BLaER1 treated with 17β-estradiol and CSF1 and Interleukin-3, amounts not matched to agents 10 nM and 100 nM (cell line): ENCODE results near the gene ZNF366.
A peak's percentile ranks its signal among the peaks of the same experiment; 100 is the strongest.
"Not testable (repeated sequence)": the region's sequence is repeated elsewhere in the genome, so short reads cannot be mapped to it uniquely, and the experiment has no call there.

Experiments
- H3K27ac ChIP-seq, 11 experiments: shearing (Covaris generic); formaldehyde crosslinking; 2 replicates each; pipeline ENCODE4 v1.8.1; 2022
- H3K27me3 ChIP-seq, 11 experiments: shearing (Covaris generic); formaldehyde crosslinking; 2 replicates each; pipeline ENCODE4 v1.8.1; 2022
- H3K36me3 ChIP-seq, 11 experiments: shearing (Covaris generic); formaldehyde crosslinking; 2 replicates each; pipeline ENCODE4 v1.8.1; 2022
- H3K4me1 ChIP-seq, 10 experiments: shearing (Covaris generic); formaldehyde crosslinking; 2 replicates each; pipeline ENCODE4 v1.8.1; 2022
- H3K4me2 ChIP-seq, 11 experiments: shearing (Covaris generic); formaldehyde crosslinking; 2 replicates each; pipeline ENCODE4 v1.8.1; 2022
- H3K4me3 ChIP-seq, 10 experiments: shearing (Covaris generic); formaldehyde crosslinking; 2 replicates each; pipeline ENCODE4 v1.8.1; 2022
- H3K9ac ChIP-seq, 11 experiments: shearing (Covaris generic); formaldehyde crosslinking; 2 replicates each; pipeline ENCODE4 v1.8.1; 2022
- H3K9me3 ChIP-seq, 11 experiments: shearing (Covaris generic); formaldehyde crosslinking; replicated peaks in 1 of 11; 2 replicates each; pipeline ENCODE4 v1.8.1; 2022
- H4K20me1 ChIP-seq, 11 experiments: shearing (Covaris generic); formaldehyde crosslinking; 2 replicates each; pipeline ENCODE4 v1.8.1; 2022
- Cebpa-rat ChIP-seq, 11 experiments: shearing (Covaris generic); IDR thresholded peaks; 2 replicates each; pipeline ENCODE4 v1.8.1; 2022

The ZNF366 gene

GRCh38 chr5:72408603-72409002, 98.6 kb downstream of the ZNF366 start:
- H3K4me3 ChIP-seq = no peak overlapping the region
- H3K4me2 ChIP-seq = no peak overlapping the region
- no peaks in the 10 kb centered on the region for H3K4me1 ChIP-seq
- no peak overlapping the region for H3K9ac ChIP-seq
- H3K27ac ChIP-seq = no peak overlapping the region
- no peak for TF ChIP-seq Cebpa-rat (IDR thresholded peaks at IDR 0.05)
- no peaks in the 10 kb centered on the region for H3K27me3 ChIP-seq
- no peaks in the 10 kb centered on the region for H4K20me1 ChIP-seq
- H3K9me3 ChIP-seq = peaks cover 12 to 27% (median 17%) of the 10 kb centered on the region in 11 experiments; a peak in 21 of 22 replicates
- no peaks in the 10 kb centered on the region for H3K36me3 ChIP-seq

DNA sequence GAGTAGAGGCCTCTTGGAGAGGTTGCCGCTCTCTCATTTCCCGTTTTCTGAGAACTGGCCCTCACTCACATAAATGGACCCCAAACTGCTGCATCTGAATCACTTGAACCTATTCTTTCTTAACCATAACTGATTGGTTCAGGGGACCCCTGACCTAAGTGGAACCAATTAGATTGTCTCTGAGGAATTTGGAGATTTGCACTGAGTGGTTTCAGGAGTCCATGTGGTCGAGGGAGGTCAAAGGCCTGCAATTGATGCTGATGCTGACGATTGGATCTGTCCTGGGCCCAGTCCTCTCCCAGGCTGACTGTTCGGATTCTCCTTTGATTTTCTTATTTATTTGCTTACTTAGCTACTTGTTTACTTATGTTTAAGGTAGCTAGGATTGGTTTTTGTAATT, 99.1 kb downstream of the ZNF366 start:
- H3K9ac ChIP-seq = no peak overlapping the region
- no peaks in the 10 kb centered on the region for H3K36me3 ChIP-seq
- H3K27me3 ChIP-seq = no peaks in the 10 kb centered on the region
- H3K4me2 ChIP-seq = no peak overlapping the region
- H4K20me1 ChIP-seq = no peaks in the 10 kb centered on the region
- H3K9me3 ChIP-seq = peaks cover 15 to 30% (median 21%) of the 10 kb centered on the region in 11 experiments; a peak in 21 of 22 replicates
- no peak overlapping the region for H3K27ac ChIP-seq
- H3K4me1 ChIP-seq = no peaks in the 10 kb centered on the region
- no peak for TF ChIP-seq Cebpa-rat (IDR thresholded peaks at IDR 0.05)
- no peak overlapping the region for H3K4me3 ChIP-seq

- no peak overlapping the region for H3K4me2 ChIP-seq
- H3K27ac ChIP-seq = no peak overlapping the region
These were observed 99.7 kb downstream of the ZNF366 start for GRCh38 chr5:72407541-72407940.

DNA sequence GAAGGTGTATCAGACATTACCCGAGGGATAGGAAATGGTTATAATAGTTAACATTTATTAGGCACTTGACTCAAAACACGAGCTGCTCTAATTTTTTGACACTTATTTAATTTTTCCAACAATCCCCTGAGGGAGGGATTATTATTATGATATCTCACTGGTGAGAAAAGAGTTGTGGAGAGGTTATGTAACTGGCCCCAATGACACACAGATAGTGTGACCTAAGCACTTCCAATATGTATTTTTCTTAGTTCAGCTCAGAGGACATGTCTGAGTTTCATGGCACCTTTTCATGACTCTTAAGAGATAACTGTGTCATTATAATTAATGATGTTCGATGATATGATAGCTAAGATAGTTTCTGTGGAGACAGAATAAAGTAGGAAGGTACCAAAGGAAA, 100.1 kb downstream of the ZNF366 start:
- H3K27me3 ChIP-seq = no peaks in the 10 kb centered on the region
- no peaks in the 10 kb centered on the region for H4K20me1 ChIP-seq
- TF ChIP-seq Cebpa-rat (IDR thresholded peaks at IDR 0.05) = no peak
- no peaks in the 10 kb centered on the region for H3K36me3 ChIP-seq
- no peak overlapping the region for H3K9ac ChIP-seq
- H3K4me2 ChIP-seq = no peak overlapping the region
- H3K4me3 ChIP-seq = no peak overlapping the region
- no peaks in the 10 kb centered on the region for H3K4me1 ChIP-seq
- peaks cover 24 to 40% (median 30%) of the 10 kb centered on the region in 11 experiments for H3K9me3 ChIP-seq
- H3K27ac ChIP-seq = no peak overlapping the region

More at GRCh38 chr5:72407541-72407940, 99.7 kb downstream of the ZNF366 start:
- Histone ChIP-seq H3K4me1 (no peaks in the 10 kb centered on the region), H3K4me3 (no peak overlapping the region), H3K36me3 (no peaks in the 10 kb centered on the region), H3K9me3 (peaks cover 19 to 36% (median 25%) of the 10 kb centered on the region in 11 experiments; a peak in 21 of 22 replicates), H4K20me1 (no peaks in the 10 kb centered on the region), H3K9ac (no peak overlapping the region), H3K27me3 (no peaks in the 10 kb centered on the region)
- TF ChIP-seq Cebpa-rat (IDR thresholded peaks at IDR 0.05) = no peak

DNA sequence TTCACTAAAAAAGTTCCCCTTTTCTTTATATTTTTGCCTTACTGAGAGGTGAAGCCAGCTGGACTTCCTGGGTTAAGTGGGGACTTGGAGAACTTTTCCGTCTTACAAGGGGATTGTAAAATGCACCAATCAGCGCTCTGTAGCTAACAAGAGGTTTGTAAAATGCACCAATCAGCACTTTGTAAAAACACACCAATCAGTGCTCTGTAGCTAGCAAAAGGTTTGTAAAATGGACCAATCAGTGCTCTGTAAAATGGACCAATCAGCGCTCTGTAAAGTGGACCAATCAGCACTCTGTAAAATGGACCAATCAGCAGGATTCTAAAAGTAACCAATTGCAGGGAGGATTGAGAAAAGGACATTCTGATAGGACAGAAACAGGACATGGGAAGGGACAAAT, 102.4 kb downstream of the ZNF366 start:
- not testable (repeated sequence) for H4K20me1 ChIP-seq, H3K9ac ChIP-seq
- H3K9me3 ChIP-seq = peaks cover 47 to 62% (median 53%) of the 10 kb centered on the region in 11 experiments

GRCh38 chr5:72402959-72403628, 104.1 kb downstream of the ZNF366 start:
- Histone ChIP-seq H3K4me2 (no peak overlapping the region), H4K20me1 (no peaks in the 10 kb centered on the region), H3K36me3 (peaks cover 0 to 4% (median 0%) of the 10 kb centered on the region in 11 experiments; a peak in 2 of 22 replicates), H3K9me3 (peaks cover 48 to 62% (median 53%) of the 10 kb centered on the region in 11 experiments), H3K27ac (no peak overlapping the region), H3K4me1 (peaks cover 0 to 23% (median 3%) of the 10 kb centered on the region in 10 experiments; a peak in 9 of 20 replicates), H3K4me3 (no peak overlapping the region), H3K27me3 (no peaks in the 10 kb centered on the region), H3K9ac (no peak overlapping the region)
- no peak for TF ChIP-seq Cebpa-rat (IDR thresholded peaks at IDR 0.05)

More for the DNA sequence above, 102.4 kb downstream of the ZNF366 start:
- H3K27me3 ChIP-seq, H3K4me3 ChIP-seq, H3K36me3 ChIP-seq, H3K27ac ChIP-seq, H3K4me1 ChIP-seq, H3K4me2 ChIP-seq: not testable (repeated sequence)

GRCh38 chr5:72402381-72402890, 104.8 kb downstream of the ZNF366 start:
- H3K9me3 ChIP-seq = peaks cover 48 to 62% (median 53%) of the 10 kb centered on the region in 11 experiments

DNA sequence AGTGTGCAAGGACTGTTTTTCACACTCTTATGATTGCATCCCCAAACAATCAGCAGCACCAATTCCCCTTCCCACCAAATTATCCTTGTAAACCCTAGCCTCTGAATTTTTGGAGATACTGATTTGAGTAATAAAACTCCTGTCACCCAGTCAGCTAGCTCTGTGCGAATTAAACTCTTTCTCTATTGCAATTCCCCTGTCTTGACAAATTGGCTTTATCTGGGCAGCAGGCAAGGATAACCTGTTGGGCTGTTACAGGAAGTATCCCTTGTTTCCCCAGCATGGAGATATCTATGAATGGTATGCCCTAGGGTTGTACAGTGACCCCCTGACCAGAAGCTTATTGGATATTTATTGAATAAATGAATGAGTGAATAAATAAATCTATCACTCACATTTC, 106.3 kb downstream of the ZNF366 start:
- no peak overlapping the region for H3K4me2 ChIP-seq
- peaks cover 48 to 57% (median 53%) of the 10 kb centered on the region in 11 experiments for H3K9me3 ChIP-seq
- no peak overlapping the region for H3K27ac ChIP-seq
- peaks cover 0 to 33% (median 3%) of the 10 kb centered on the region in 10 experiments; a peak in 9 of 20 replicates for H3K4me1 ChIP-seq
- no peak overlapping the region for H3K9ac ChIP-seq
- no peak overlapping the region; a peak in 1 of 20 replicates for H3K4me3 ChIP-seq
- H3K36me3 ChIP-seq = peaks cover 0 to 4% (median 0%) of the 10 kb centered on the region in 11 experiments; a peak in 2 of 22 replicates
- no peak for TF ChIP-seq Cebpa-rat (IDR thresholded peaks at IDR 0.05)
- no peaks in the 10 kb centered on the region for H3K27me3 ChIP-seq
- no peaks in the 10 kb centered on the region for H4K20me1 ChIP-seq

More at GRCh38 chr5:72402381-72402890, 104.8 kb downstream of the ZNF366 start:
- Histone ChIP-seq H3K36me3 (peaks cover 0 to 4% (median 0%) of the 10 kb centered on the region in 11 experiments; a peak in 2 of 22 replicates), H3K9ac (no peak overlapping the region), H3K4me1 (peaks cover 0 to 29% (median 3%) of the 10 kb centered on the region in 10 experiments; a peak in 9 of 20 replicates), H3K27ac (no peak overlapping the region), H3K27me3 (no peaks in the 10 kb centered on the region), H3K4me2 (no peak overlapping the region), H4K20me1 (no peaks in the 10 kb centered on the region), H3K4me3 (no peak overlapping the region)
- no peak for TF ChIP-seq Cebpa-rat (IDR thresholded peaks at IDR 0.05)

DNA sequence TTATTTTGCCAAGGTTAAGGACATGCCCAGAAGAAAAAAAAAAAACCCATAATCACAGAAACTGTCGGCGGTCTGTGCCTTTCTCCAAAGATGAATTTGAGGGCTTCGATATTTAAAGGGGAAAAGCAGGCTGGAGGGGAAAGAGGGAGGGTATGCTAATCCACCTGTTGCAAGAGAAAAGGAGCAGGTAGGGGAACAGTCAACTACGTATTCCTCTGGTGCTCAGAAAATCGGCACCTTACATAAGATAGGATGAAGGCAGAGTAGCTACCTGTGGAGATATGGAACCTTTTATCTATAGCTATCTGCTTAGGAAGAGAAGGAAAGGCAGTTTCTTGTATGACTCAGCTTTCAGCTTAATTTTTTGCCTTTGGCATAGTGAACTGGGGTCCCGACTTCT, 109.4 kb downstream of the ZNF366 start:
- H3K4me1 ChIP-seq = peaks cover 0 to 33% (median 3%) of the 10 kb centered on the region in 10 experiments; a peak in 9 of 20 replicates

More for the DNA sequence above, 109.4 kb downstream of the ZNF366 start:
- Histone ChIP-seq H3K4me3 (no peak overlapping the region), H4K20me1 (no peaks in the 10 kb centered on the region), H3K36me3 (peaks cover 0 to 4% (median 0%) of the 10 kb centered on the region in 11 experiments; a peak in 2 of 22 replicates), H3K9ac (no peak overlapping the region; a peak in 1 of 22 replicates), H3K9me3 (peaks cover 26 to 33% (median 30%) of the 10 kb centered on the region in 11 experiments), H3K4me2 (peak overlapping the region in 4 of 11 experiments; percentile 3 to 77 (median 33); a peak in 6 of 22 replicates), H3K27ac (no peak overlapping the region), H3K27me3 (no peaks in the 10 kb centered on the region)
- no peak for TF ChIP-seq Cebpa-rat (IDR thresholded peaks at IDR 0.05)
